HG03064 (cell line): ENCODE results near the gene EIF3I.
"Not testable (repeated sequence)": the region's sequence is repeated elsewhere in the genome, so short reads cannot be mapped to it uniquely, and the experiment has no call there.

Source experiments
- ATAC-seq: cut with Tn5 transposase; IDR thresholded peaks from one replicate; pipeline ENCODE4 v1.9.1; 2021; ENCODE audit warnings: low read depth; ENCODE audit not compliant: unreplicated experiment

EIF3I gene

DNA sequence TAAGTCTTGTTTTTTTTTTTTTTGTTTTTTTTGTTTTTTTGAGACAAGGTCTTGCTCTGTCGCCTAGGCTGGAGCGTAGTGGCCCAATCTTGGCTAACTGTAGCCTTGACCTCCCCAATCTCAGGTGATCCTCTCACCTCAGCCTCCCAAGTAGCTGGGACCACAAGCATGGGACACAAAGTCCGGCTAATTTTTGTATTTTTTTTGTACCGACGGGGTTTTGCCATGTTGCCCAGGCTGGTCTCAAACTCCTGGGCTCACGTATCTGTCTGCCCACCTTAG is 35.0 kb downstream of the EIF3I start:
- ATAC-seq: no peak

DNA sequence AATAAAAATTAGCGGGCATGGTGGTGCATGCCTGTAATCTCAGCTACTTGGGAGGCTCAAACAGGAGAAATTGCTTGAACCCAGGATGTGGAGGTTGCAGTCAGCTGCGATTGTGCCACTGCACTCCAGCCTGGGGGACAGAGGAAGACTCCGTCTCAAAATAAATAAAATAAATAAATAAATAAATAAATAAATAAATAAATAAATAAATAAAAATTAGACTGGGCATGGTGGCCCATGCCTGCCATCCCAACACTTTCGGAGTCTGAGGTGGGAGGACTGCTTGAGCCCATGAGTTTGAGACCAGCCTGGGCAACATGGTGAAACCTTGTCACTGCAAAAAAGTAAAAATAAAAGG is 41.0 kb downstream of the EIF3I start:
- ATAC-seq: not testable (repeated sequence)

DNA sequence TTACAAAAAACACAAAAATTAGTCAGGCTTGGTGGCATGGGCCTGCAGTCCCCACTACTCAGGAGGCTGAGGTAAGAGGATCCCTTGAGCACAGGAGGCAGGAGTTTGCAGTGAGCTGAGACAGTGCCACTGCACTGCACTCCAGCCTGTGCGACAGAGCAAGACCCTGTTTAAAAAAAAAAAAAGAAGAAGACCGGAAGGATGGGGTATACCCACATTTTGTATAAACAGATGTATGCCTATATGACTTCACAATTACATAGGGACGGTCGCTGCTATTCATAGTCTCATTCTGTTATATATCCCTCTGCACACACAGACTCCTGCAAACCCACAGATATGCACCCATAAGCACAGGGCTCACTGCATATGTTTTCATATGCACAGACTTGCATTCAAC is 41.5 kb downstream of the EIF3I start:
- ATAC-seq: no peak

DNA sequence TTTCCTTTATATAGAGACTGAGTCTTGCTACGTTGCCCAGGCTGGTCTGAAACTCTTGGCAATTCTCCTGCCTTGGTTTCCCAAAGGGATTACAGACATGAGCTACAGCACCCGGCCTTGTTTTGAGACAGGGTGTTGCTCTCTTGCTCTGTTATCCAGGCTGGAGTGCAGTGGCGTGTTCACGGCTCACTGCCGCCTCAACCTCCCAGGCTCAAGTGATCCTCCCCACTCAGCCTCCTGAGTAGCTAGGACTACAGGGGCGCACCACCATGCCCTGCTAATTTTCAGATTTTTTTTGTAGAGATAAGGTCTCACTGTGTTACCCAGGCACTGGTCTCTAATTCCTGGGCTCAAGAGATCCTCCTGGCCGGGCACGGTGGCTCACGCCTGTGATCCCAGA is 43.6 kb downstream of the EIF3I start:
- no peak for ATAC-seq

DNA sequence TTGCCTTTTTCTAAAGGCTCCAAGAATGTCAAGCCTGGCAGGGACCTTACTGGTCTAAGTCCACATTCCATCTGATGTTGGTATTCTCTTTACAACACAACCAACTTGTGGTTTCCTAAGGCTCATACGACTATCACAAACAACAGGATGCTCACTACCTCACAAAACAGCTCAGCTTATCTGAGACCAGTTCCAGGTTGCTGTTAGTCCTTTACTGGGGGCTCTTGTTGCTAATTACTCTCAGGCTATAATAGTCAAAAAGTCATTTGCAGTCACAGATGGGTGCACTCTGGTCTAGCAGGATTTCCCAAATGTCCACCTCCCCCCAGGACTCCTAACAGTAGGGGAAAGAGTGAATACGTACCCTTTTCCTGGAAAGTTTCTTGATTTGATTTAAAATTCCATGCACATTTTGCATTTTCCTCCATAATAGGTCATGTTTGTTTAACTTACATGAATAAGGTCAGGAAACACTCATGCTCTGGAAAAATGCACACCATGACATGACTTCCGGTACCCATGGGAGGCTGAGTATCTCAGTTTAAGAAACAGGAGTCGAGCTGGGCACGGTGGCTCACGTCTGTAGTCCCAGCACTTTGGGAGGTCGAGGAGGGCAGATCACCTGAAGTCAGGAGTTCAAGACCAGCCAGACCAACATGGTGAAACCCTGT is 44.8 kb downstream of the EIF3I start:
- ATAC-seq: no peak

DNA sequence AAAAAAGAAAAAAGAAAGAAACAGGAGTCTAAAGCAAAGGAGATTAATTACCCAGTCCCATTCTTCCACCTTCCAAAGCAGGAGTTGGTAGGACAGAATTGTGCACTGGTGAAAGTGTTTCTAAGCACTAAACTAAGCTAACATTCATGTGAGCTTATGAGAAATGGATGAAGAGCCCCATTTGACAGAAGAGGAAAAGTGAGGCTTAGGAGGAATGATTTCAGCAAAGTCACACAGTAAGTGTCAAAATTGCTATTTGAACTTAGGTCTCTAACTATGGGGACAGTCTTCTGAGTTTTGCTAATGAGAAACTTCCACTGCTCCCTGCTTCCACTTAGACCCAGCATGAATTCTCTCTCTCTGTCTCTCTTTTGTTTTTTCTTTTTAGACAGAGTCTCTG is 47.5 kb downstream of the EIF3I start:
- no peak for ATAC-seq

DNA sequence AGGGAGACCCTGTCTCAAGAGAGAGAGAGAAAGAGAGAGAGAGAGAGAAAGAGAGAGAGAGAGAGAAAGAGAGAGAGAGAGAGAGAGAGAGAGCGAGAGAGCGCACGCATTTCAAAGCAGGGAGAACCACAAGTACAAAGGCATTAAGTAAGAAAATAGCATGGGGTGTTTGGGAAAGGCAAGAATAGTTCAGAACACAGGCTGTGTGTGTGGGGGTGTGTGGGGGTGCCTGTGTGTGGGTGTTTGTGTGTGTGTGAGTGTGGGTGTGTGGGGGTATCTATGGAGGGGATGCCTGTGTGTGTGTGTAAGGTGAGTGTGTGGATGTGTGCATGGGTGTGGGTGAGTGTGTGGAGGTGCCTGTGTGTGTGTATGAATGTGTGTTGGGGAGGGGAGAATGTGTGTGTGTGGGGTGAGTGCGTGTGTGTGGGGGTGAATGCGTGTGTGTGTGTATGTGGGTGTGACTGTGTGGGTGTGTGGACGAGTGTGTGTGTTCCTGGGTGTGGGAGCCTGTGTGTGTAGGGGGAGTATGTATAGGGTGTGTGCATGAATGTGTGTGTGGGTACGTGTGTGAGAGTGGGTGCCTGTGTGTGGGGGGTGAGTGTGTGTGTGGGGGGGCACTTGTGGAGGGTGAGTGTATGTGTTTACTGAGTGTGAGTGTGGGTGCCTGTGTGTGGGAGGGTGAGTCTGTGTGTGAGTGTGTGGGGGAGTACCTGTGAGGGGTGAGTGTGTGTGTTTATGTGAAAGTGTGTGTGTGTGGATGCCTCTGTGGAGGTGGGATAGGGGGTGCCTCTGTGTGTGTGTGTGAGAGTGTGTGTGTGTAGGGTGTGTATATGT is 50.6 kb downstream of the EIF3I start:
- no peak for ATAC-seq

DNA sequence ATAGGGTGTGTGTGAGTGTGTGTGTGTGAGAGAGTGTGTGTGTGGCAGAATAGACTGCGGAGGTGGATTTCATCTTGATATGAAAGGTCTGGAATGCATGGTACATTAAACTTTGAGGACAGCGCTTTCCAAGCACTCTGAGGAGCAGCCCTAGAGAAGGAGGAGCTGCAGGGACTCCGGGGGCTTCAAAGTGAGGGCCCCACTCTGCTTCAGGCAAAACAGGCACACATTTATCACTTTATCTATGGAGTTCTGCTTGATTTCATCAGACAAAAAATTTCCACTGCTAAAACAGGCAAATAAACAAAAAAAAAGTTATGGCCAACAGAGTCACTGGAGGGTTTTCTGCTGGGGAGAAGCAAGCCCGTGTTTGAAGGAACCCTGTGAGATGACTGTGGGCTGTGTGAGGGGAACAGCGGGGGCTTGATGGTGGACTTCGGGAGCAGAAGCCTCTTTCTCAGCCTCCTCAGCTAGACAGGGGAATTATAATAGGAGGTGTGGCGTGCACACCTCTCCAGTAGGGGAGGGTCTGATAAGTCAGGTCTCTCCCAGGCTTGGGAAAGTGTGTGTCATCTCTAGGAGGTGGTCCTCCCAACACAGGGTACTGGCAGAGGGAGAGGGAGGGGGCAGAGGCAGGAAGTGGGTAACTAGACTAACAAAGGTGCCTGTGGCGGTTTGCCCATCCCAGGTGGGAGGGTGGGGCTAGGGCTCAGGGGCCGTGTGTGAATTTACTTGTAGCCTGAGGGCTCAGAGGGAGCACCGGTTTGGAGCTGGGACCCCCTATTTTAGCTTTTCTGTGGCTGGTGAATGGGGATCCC is 51.4 kb downstream of the EIF3I start:
- no peak for ATAC-seq

DNA sequence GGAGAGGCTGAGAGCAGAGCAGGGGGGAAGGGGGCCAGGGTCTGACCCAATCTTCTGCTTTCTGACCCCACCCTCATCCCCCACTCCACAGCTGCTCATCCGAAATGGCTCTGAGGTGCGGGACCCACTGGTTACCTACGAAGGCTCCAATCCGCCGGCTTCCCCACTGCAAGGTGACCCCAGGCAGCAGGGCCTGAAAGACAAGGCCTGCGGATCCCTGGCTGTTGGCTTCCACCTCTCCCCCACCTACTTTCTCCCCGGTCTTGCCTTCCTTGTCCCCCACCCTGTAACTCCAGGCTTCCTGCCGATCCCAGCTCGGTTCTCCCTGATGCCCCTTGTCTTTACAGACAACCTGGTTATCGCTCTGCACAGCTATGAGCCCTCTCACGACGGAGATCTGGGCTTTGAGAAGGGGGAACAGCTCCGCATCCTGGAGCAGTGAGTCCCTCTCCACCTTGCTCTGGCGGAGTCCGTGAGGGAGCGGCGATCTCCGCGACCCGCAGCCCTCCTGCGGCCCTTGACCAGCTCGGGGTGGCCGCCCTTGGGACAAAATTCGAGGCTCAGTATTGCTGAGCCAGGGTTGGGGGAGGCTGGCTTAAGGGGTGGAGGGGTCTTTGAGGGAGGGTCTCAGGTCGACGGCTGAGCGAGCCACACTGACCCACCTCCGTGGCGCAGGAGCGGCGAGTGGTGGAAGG is 52.6 kb downstream of the EIF3I start:
- no peak for ATAC-seq

DNA sequence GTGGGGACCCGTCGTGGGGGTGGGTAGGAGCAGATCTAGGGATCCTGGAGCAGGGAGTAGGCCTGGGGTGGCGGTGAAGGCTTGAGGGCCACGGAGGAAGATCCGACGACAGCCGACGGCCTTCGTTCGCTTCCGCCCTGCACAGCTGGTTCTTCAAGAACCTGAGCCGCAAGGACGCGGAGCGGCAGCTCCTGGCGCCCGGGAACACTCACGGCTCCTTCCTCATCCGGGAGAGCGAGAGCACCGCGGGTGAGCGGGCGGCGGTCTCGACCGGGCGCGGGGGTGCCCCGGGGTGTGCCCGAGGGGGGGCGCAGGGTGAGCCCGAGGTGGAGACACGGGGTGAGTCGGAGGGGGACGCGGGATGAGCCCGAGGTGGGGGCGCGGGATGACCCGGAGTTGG is 53.2 kb downstream of the EIF3I start:
- no peak for ATAC-seq

DNA sequence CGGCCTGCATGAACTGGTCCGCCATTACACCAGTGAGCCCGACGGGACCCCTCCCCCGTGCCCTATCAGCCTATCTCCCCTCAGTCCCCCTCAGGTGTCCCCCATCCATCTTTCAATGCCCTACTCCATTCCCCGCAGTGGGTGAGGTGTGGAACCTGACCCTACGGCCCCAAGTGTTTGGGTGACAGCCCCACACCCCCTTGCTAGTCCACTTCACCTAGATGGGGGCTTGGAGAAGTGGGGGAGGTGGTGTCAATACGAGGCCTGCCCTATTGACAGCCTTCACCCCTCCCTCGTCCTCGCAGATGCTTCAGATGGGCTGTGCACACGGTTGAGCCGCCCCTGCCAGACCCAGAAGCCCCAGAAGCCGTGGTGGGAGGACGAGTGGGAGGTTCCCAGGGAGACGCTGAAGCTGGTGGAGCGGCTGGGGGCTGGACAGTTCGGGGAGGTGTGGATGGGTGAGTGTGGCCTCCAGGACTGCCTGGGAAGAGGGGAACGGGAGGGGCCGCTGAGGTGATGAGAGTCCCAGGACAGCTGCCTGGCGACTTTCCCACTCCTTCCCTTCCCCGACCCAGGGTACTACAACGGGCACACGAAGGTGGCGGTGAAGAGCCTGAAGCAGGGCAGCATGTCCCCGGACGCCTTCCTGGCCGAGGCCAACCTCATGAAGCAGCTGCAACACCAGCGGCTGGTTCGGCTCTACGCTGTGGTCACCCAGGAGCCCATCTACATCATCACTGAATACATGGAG is 54.0 kb downstream of the EIF3I start:
- no peak for ATAC-seq
